Upper lobe of left lung (tissue), 6 donors: ENCODE results near the gene P3R3URF. TPM values are rescaled to one million over a fixed set of nuclear protein-coding genes. Genes with fewer than 3 reads are reported as not detected.
A peak's percentile ranks its signal among the peaks of the same experiment; 100 is the strongest.

ENCODE experiments used
- ATAC-seq, 2 donors: fragments of 200-7000 bp; cut with Tn5 transposase; one replicate each; pipeline ENCODE4 v1.9.1; 2022; ENCODE audit warnings: mild to moderate bottlenecking in 2 of 2, moderate library complexity in 2 of 2; ENCODE audit not compliant: low FRiP score in 2 of 2
- DNase-seq, 2 donors: peaks; one replicate each; pipeline ENCODE4 v3.0.0-alpha.2; 2019 to 2020
- H3K27ac ChIP-seq, 4 donors: fragments of 200-600 bp; sonication (generic); one replicate each; pipeline ENCODE4 v1.5.1; 2016 to 2019
- H3K27me3 ChIP-seq, 4 donors: fragments of 200-600 bp; sonication (generic); one replicate each; pipeline ENCODE4 v1.5.1; 2017 to 2019
- H3K36me3 ChIP-seq, 4 donors: fragments of 200-600 bp; sonication (generic); one replicate each; pipeline ENCODE4 v1.5.1; 2016 to 2019
- H3K4me1 ChIP-seq, 4 donors: fragments of 200-600 bp; sonication (generic); one replicate each; pipeline ENCODE4 v1.5.1; 2018 to 2019
- H3K4me3 ChIP-seq, 4 donors: fragments of 200-600 bp; sonication (generic); one replicate each; pipeline ENCODE4 v1.5.1; 2017 to 2019; ENCODE audit warnings: mild to moderate bottlenecking in 2 of 4, moderate library complexity in 1 of 4
- H3K9me3 ChIP-seq, 4 donors: fragments of 200-600 bp; sonication (generic); one replicate each; pipeline ENCODE4 v1.5.1; 2018 to 2019
- EP300 ChIP-seq, 4 donors: sonication (generic); formaldehyde crosslinking; IDR thresholded peaks; one replicate each; pipeline ENCODE4 v1.5.1; 2017; ENCODE audit warnings: antibody characterized with exemption in 4 of 4, control low read depth in 2 of 4
- POLR2A ChIP-seq, 4 donors: fragments of 450-650 bp; IDR thresholded peaks; one replicate each; pipeline ENCODE4 v1.5.1; 2016 to 2017; ENCODE audit warnings: antibody characterized with exemption in 4 of 4, mild to moderate bottlenecking in 2 of 4
- POLR2AphosphoS5 ChIP-seq, 2 donors: sonication (generic); formaldehyde crosslinking; IDR thresholded peaks; one replicate each; pipeline ENCODE4 v1.5.1; 2017; ENCODE audit warnings: antibody characterized with exemption in 2 of 2
- WGBS, 2 donors: methylation state at CpG; one replicate each; pipeline ENCODE4 v1.1.5; 2017 to 2018; 5-methylcytosine and 5-hydroxymethylcytosine counted together
- total RNA-seq, 6 donors: library from RNA; depleted of rRNA in 4 of 6; stranded (reverse); fragments of >200 nt in 4 of 6; gene quantifications; one replicate each; pipeline versions ENCODE4 v1.1.0 to v1.2.1, GENCODE V29; 2016 to 2021
- TF ChIP-seq, protein P1 (sequence below), 6 experiments: fragments of 450-650 bp in 4 of 6; fragments of 200-600 bp in 2 of 6; sonication (generic) in 2 of 6; IDR thresholded peaks; one replicate each; pipeline ENCODE4 v1.5.1; 2016 to 2019; ENCODE audit warnings: antibody characterized with exemption in 6 of 6
- donor health status: DM: no; HTN: no; CAD: no; lungs with moderate emphysema.
- donor health status: DM: no; HTN: yes; CAD: no; lungs with severe emphysema.

The P3R3URF gene
- total RNA-seq, 6 donors from 2014 or later = not detected

- DNase-seq (no peak), ATAC-seq (no peak)
- no peak overlapping the region for H3K4me3 ChIP-seq
- H3K27me3 ChIP-seq = no peaks in the 10 kb centered on the region
- no peak for TF ChIP-seq EP300 (IDR thresholded peaks at IDR 0.05)
- no peak for TF ChIP-seq POLR2A (IDR thresholded peaks at IDR 0.05)
- TF ChIP-seq POLR2AphosphoS5 (IDR thresholded peaks at IDR 0.05) = no peak
- TF ChIP-seq, protein P1, sequence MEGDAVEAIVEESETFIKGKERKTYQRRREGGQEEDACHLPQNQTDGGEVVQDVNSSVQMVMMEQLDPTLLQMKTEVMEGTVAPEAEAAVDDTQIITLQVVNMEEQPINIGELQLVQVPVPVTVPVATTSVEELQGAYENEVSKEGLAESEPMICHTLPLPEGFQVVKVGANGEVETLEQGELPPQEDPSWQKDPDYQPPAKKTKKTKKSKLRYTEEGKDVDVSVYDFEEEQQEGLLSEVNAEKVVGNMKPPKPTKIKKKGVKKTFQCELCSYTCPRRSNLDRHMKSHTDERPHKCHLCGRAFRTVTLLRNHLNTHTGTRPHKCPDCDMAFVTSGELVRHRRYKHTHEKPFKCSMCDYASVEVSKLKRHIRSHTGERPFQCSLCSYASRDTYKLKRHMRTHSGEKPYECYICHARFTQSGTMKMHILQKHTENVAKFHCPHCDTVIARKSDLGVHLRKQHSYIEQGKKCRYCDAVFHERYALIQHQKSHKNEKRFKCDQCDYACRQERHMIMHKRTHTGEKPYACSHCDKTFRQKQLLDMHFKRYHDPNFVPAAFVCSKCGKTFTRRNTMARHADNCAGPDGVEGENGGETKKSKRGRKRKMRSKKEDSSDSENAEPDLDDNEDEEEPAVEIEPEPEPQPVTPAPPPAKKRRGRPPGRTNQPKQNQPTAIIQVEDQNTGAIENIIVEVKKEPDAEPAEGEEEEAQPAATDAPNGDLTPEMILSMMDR (IDR thresholded peaks at IDR 0.05) = no peak
- peaks cover 0 to 5% (median 0%) of the 10 kb centered on the region in 4 donors for H3K4me1 ChIP-seq
- H3K27ac ChIP-seq = no peak overlapping the region
- WGBS, 2 donors = 85 to 96% methylated on average over 3 of the region's 3 CpGs
- H3K9me3 ChIP-seq = no peaks in the 10 kb centered on the region
- H3K36me3 ChIP-seq = no peaks in the 10 kb centered on the region
These were observed 44.5 kb upstream of the P3R3URF start for GRCh38 chr1:46220808-46221207.

GRCh38 chr1:46219551-46220520 lies 43.5 kb upstream of the P3R3URF start:
- WGBS, 2 donors = 75 to 87% methylated on average over 5 to 17 of the region's 18 CpGs
- ATAC-seq = no peak
- Histone ChIP-seq H3K36me3 (no peaks in the 10 kb centered on the region), H3K27me3 (no peaks in the 10 kb centered on the region), H3K27ac (no peak overlapping the region), H3K4me3 (no peak overlapping the region), H3K9me3 (no peaks in the 10 kb centered on the region), H3K4me1 (peaks cover 0 to 5% (median 0%) of the 10 kb centered on the region in 4 donors)
- TF ChIP-seq, protein P1 (IDR thresholded peaks at IDR 0.05) = no peak
- TF ChIP-seq EP300 (IDR thresholded peaks at IDR 0.05) (no peak), POLR2A (IDR thresholded peaks at IDR 0.05) (no peak), POLR2AphosphoS5 (IDR thresholded peaks at IDR 0.05) (no peak)
- DNase-seq = peak in 1 of 2 donors; percentile 77

- TF ChIP-seq, protein P1 (IDR thresholded peaks at IDR 0.05) = no peak
- TF ChIP-seq POLR2A (IDR thresholded peaks at IDR 0.05) (no peak), EP300 (IDR thresholded peaks at IDR 0.05) (no peak)
- no peak overlapping the region for H3K4me3 ChIP-seq
- H3K27me3 ChIP-seq = no peaks in the 10 kb centered on the region
- peak overlapping the region in 1 of 4 donors; percentile 1 for H3K27ac ChIP-seq
- ATAC-seq (no peak), DNase-seq (no peak)
- no peaks in the 10 kb centered on the region for H3K9me3 ChIP-seq
- 65 to 70% methylated on average over 8 of the region's 8 CpGs for WGBS, 2 donors
- no peaks in the 10 kb centered on the region for H3K36me3 ChIP-seq
- peaks cover 0 to 1% (median 0%) of the 10 kb centered on the region in 4 donors for H3K4me1 ChIP-seq
These were observed 42.2 kb upstream of the P3R3URF start for GRCh38 chr1:46218443-46218842.

GRCh38 chr1:46215504-46215903 lies 39.2 kb upstream of the P3R3URF start:
- TF ChIP-seq EP300 (IDR thresholded peaks at IDR 0.05) = no peak
- TF ChIP-seq, protein P1 (IDR thresholded peaks at IDR 0.05) = no peak
- no peak for TF ChIP-seq POLR2A (IDR thresholded peaks at IDR 0.05)
- TF ChIP-seq POLR2AphosphoS5 (IDR thresholded peaks at IDR 0.05) = no peak
- no peaks in the 10 kb centered on the region for H3K4me1 ChIP-seq
- no peaks in the 10 kb centered on the region for H3K9me3 ChIP-seq
- no peak for DNase-seq
- H3K36me3 ChIP-seq = no peaks in the 10 kb centered on the region
- H3K27ac ChIP-seq = no peak overlapping the region
- no peak for ATAC-seq
- no peaks in the 10 kb centered on the region for H3K27me3 ChIP-seq
- H3K4me3 ChIP-seq = no peak overlapping the region
